HCT116 (cell line): ENCODE results near the gene CHST8. TPM values are rescaled to one million over a fixed set of nuclear protein-coding genes. Genes with fewer than 3 reads are reported as not detected.

Experiments
- ATAC-seq: fragments of 200-7000 bp; cut with Tn5 transposase; 2 replicates; pipeline ENCODE4 v1.9.1; 2020; ENCODE audit warnings: mild to moderate bottlenecking, moderate library complexity
- BruUV-seq: library from RNA; stranded (reverse); fragments of 400-500 nt; replicated peaks from 2 replicates; lab custom pipeline; 2021; lab: Mats Ljungman, UMichigan
- CTCF ChIA-PET: fragments of 300-600 bp; sonication (Branson Sonifier 250); formaldehyde crosslinking; loops from one replicate; lab custom pipeline; 2021; ENCODE audit warnings: antibody characterized with exemption; lab: Charles Lee
- POLR2A ChIA-PET: fragments of 300-600, 350-600 bp; sonication (Branson Sonifier 250); formaldehyde crosslinking; loops from one replicate; lab custom pipeline; 2021; ENCODE audit warnings: antibody characterized with exemption; lab: Charles Lee
- RAD21 ChIA-PET, 2 experiments: fragments of 300-600 bp; sonication (Branson Sonifier 250); formaldehyde crosslinking; loops; one replicate each; lab custom pipeline; 2023; ENCODE audit warnings: low total read pairs in 2 of 2; ENCODE audit not compliant: uncharacterized antibody in 2 of 2, unreplicated experiment in 2 of 2, low non-redundant PET in 1 of 2; lab: Charles Lee
- DNase-seq: peaks from one replicate; pipeline ENCODE4 v3.0.0-alpha.2; 2010; ENCODE audit warnings: low read depth, low spot score
- H2AFZ ChIP-seq: fragments of 200-600 bp; shearing (Covaris generic), sonication (generic); 2 replicates; pipeline ENCODE4 v1.6.1; 2017; ENCODE audit warnings: low read depth, mixed run types, mixed read lengths, antibody characterized with exemption, low read length; ENCODE audit not compliant: poor library complexity, severe bottlenecking
- H3K27ac ChIP-seq: 2 replicates; pipeline ENCODE4 v1.5.1; 2012; ENCODE audit warnings: low read depth, low read length
- H3K27me3 ChIP-seq: fragments of 200-600 bp; sonication (generic); 2 replicates; pipeline ENCODE4 v1.6.1; 2016; ENCODE audit warnings: mixed run types, low read length, mixed read lengths; ENCODE audit not compliant: insufficient read depth
- H3K36me3 ChIP-seq, 2 experiments: fragments of 200-500 bp in 1 of 2; fragments of 200-600 bp in 1 of 2; sonication (Bioruptor generic) in 1 of 2; sonication (generic) in 1 of 2; 2 replicates each; pipeline versions ENCODE4 v1.5.1 to v1.6.1; 2014 to 2016; ENCODE audit warnings: low read length in 2 of 2, inconsistent platforms in 1 of 2, mixed read lengths in 1 of 2, mixed run types in 1 of 2; ENCODE audit not compliant: insufficient read depth in 2 of 2, control insufficient read depth in 1 of 2
- H3K4me1 ChIP-seq, 2 experiments: fragments of 200-600 bp in 1 of 2; sonication (generic) in 1 of 2; 2 replicates each; pipeline versions ENCODE4 v1.5.1 to v1.6.1; 2012 to 2017; ENCODE audit warnings: low read length in 2 of 2, inconsistent platforms in 1 of 2, mild to moderate bottlenecking in 1 of 2, mixed read lengths in 1 of 2, mixed run types in 1 of 2, moderate library complexity in 1 of 2; ENCODE audit not compliant: insufficient read depth in 2 of 2, control insufficient read depth in 1 of 2
- H3K4me2 ChIP-seq: fragments of 200-600 bp; sonication (generic); 2 replicates; pipeline ENCODE4 v1.6.1; 2017; ENCODE audit warnings: mixed run types, low read length, mixed read lengths
- H3K4me3 ChIP-seq, 2 experiments: fragments of 200-600 bp in 1 of 2; sonication (generic) in 1 of 2; replicated peaks in 1 of 2; 2 replicates each; pipeline ENCODE4 v1.5.1; 2011 to 2016; ENCODE audit warnings: low read length in 2 of 2, control low read depth in 1 of 2, low read depth in 1 of 2, mild to moderate bottlenecking in 1 of 2, mixed read lengths in 1 of 2, mixed run types in 1 of 2
- H3K79me2 ChIP-seq: fragments of 200-600 bp; sonication (generic); 2 replicates; pipeline ENCODE4 v1.6.1; 2017; ENCODE audit warnings: mild to moderate bottlenecking, mixed run types, low read length, moderate library complexity, mixed read lengths; ENCODE audit not compliant: insufficient read depth
- H3K9ac ChIP-seq: fragments of 200-600 bp; sonication (generic); 2 replicates; pipeline ENCODE4 v1.6.1; 2016; ENCODE audit warnings: low read length, mixed read lengths
- H3K9me2 ChIP-seq: fragments of 200-600 bp; sonication (generic), shearing (Covaris generic); 2 replicates; pipeline ENCODE4 v1.6.1; 2017; ENCODE audit warnings: mixed run types, mild to moderate bottlenecking, moderate library complexity; ENCODE audit not compliant: insufficient read depth
- H3K9me3 ChIP-seq, 2 experiments: fragments of 200-500 bp in 1 of 2; fragments of 200-600 bp in 1 of 2; sonication (Bioruptor generic) in 1 of 2; sonication (generic) in 1 of 2; 2 replicates each; pipeline ENCODE4 v1.6.1; 2014 to 2017; ENCODE audit warnings: low read length in 2 of 2, mixed read lengths in 2 of 2, inconsistent platforms in 1 of 2, low read depth in 1 of 2, mild to moderate bottlenecking in 1 of 2, mixed run types in 1 of 2, moderate library complexity in 1 of 2; ENCODE audit not compliant: control insufficient read depth in 1 of 2, insufficient read depth in 1 of 2
- H4K20me1 ChIP-seq: fragments of 200-600 bp; sonication (generic), shearing (Covaris generic); 2 replicates; pipeline ENCODE4 v1.6.1; 2017; ENCODE audit warnings: mixed run types, mild to moderate bottlenecking, moderate library complexity; ENCODE audit not compliant: insufficient read depth
- CBX3 ChIP-seq: IDR thresholded peaks from 2 replicates; pipeline ENCODE4 v1.6.1; 2012; ENCODE audit warnings: low read depth
- CEBPB ChIP-seq: IDR thresholded peaks from 2 replicates; pipeline ENCODE4 v1.6.1; 2012; ENCODE audit warnings: low read depth
- EGR1 ChIP-seq: IDR thresholded peaks from 2 replicates; pipeline ENCODE4 v1.6.1; 2012; ENCODE audit warnings: low read depth
- ELF1 ChIP-seq: IDR thresholded peaks from 2 replicates; pipeline ENCODE4 v1.6.1; 2012; ENCODE audit warnings: low read depth, borderline replicate concordance
- EZH2 ChIP-seq: fragments of 200-600 bp; sonication (generic); IDR thresholded peaks from 2 replicates; pipeline ENCODE4 v1.6.1; 2017; ENCODE audit warnings: antibody characterized with exemption, mixed run types
- EZH2phosphoT487 ChIP-seq: fragments of 200-600 bp; IDR thresholded peaks from 2 replicates; pipeline ENCODE4 v1.6.1; 2018; ENCODE audit warnings: antibody characterized with exemption, borderline replicate concordance
- POLR2A ChIP-seq: IDR thresholded peaks from 2 replicates; pipeline ENCODE4 v1.7.0; 2011; ENCODE audit warnings: borderline replicate concordance; ENCODE audit not compliant: insufficient read depth, insufficient read length; ENCODE audit errors: extremely low read depth
- POLR2AphosphoS5 ChIP-seq: IDR thresholded peaks from 2 replicates; pipeline ENCODE4 v1.6.1; 2011; ENCODE audit warnings: mild to moderate bottlenecking, low read depth, low read length, moderate library complexity
- SIN3A ChIP-seq: IDR thresholded peaks from 2 replicates; pipeline ENCODE4 v1.6.1; 2012; ENCODE audit warnings: low read depth
- SRF ChIP-seq: IDR thresholded peaks from 2 replicates; pipeline ENCODE4 v1.6.1; 2012; ENCODE audit warnings: low read depth
- TCF7L2 ChIP-seq: IDR thresholded peaks from 2 replicates; pipeline ENCODE4 v1.7.0; 2011; ENCODE audit warnings: borderline replicate concordance, inconsistent platforms; ENCODE audit not compliant: insufficient read depth, insufficient read length; ENCODE audit errors: extremely low read depth
- YY1 ChIP-seq: IDR thresholded peaks from 2 replicates; pipeline ENCODE4 v1.6.1; 2011; ENCODE audit warnings: low read length, low read depth, moderate library complexity, mild to moderate bottlenecking; ENCODE audit not compliant: insufficient replicate concordance; ENCODE audit errors: extremely low read depth
- ZBTB33 ChIP-seq: IDR thresholded peaks from 2 replicates; pipeline ENCODE4 v1.6.1; 2011; ENCODE audit warnings: mild to moderate bottlenecking, low read length, moderate library complexity; ENCODE audit not compliant: insufficient replicate concordance; ENCODE audit errors: extremely low read depth
- ZFX ChIP-seq: fragments of 450-650 bp; IDR thresholded peaks from 2 replicates; pipeline ENCODE4 v1.6.1; 2017
- ZNF274 ChIP-seq: fragments of 200-500 bp; sonication (Bioruptor generic); IDR thresholded peaks from 2 replicates; pipeline ENCODE4 v1.6.1; 2014; ENCODE audit warnings: mild to moderate bottlenecking, low read depth, low read length, inconsistent platforms
- intact Hi-C: fragments of 100-400 bp; cut with micrococcal nuclease; formaldehyde crosslinking; loops from 2 replicates; pipeline ENCODE4 v1.10.0; 2022
- total RNA-seq: library from RNA; stranded (reverse); gene quantifications from one replicate; pipeline ENCODE4 v1.2.1, GENCODE V29; 2021; ENCODE audit not compliant: unreplicated experiment
- TF ChIP-seq, protein P1 (sequence below): IDR thresholded peaks from 2 replicates; pipeline ENCODE4 v1.6.1; 2012

CHST8 gene
- total RNA-seq, 1 experiment from 2014 or later = not detected

DNA sequence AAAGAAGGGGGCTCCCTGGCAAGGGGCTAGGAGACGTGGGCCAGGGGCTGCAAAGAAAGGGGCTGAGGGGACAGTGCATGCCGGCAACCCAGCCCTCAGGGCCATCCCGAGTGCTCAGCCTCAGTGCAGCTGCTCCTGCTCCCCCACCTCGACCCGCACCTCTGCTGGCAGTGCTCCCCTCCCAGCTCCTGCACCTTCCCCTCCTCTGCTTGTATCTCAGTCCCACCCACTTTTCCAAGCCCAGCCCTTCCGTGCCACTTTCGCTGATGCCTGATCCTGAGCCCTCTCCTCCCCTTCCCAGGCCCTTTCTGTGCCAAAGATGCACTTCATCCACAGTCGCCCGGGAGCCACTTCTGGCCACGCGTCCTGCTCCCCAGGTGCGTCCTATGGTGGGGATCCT lies 105.0 kb downstream of the CHST8 start:
- Histone ChIP-seq H3K4me2 (no peak overlapping the region), H3K36me3 (no peaks in the 10 kb centered on the region), H3K9me2 (no peaks in the 10 kb centered on the region), H3K79me2 (no peaks in the 10 kb centered on the region), H3K27me3 (peaks cover 20% of the 10 kb centered on the region), H3K9ac (no peak overlapping the region), H3K4me1 (no peaks in the 10 kb centered on the region), H3K27ac (no peak overlapping the region), H3K4me3 (no peak overlapping the region), H2AFZ (no peak overlapping the region), H4K20me1 (no peaks in the 10 kb centered on the region), H3K9me3 (no peaks in the 10 kb centered on the region)
- BruUV-seq = no TSS peak
- ATAC-seq (no peak), DNase-seq (no peak)
- ChIA-PET POLR2A (no interaction called here), CTCF (no interaction called here), RAD21 (no interaction called here)
- TF ChIP-seq CEBPB = no peak
- TF ChIP-seq EZH2 = no peak
- no peak for TF ChIP-seq POLR2A
- TF ChIP-seq ZNF274 = no peak
- no peak for TF ChIP-seq ZFX
- no peak for TF ChIP-seq ELF1
- TF ChIP-seq ZBTB33 = no peak
- no peak for TF ChIP-seq YY1
- TF ChIP-seq EGR1 = no peak
- no peak for TF ChIP-seq EZH2phosphoT487
- no peak for TF ChIP-seq POLR2AphosphoS5
- no peak for TF ChIP-seq TCF7L2
- TF ChIP-seq SRF = no peak
- no peak for TF ChIP-seq SIN3A
- TF ChIP-seq CBX3 = no peak
- TF ChIP-seq, protein P1, sequence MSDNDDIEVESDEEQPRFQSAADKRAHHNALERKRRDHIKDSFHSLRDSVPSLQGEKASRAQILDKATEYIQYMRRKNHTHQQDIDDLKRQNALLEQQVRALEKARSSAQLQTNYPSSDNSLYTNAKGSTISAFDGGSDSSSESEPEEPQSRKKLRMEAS = no peak
- intact Hi-C loops = no loop called here
